Immature natural killer cell (primary cell): Measurements from ENCODE around the gene SMIM1. TPM values are rescaled to one million over a fixed set of nuclear protein-coding genes. Genes with fewer than 3 reads are reported as not detected.

ENCODE experiments used
- DNase-seq, 3 donors: peaks; one replicate each; pipeline ENCODE4 v3.0.0; 2022; ENCODE audit warnings: mixed read lengths in 1 of 3
- H3K27ac Mint-ChIP-seq, 6 donors: one replicate each; pipeline ENCODE4 v1.8.0; 2020; ENCODE audit warnings: mixed read lengths in 6 of 6, mild to moderate bottlenecking in 5 of 6, inconsistent platforms in 4 of 6, moderate library complexity in 3 of 6
- H3K27me3 Mint-ChIP-seq, 3 donors: one replicate each; pipeline ENCODE4 v1.8.0; 2020 to 2021; ENCODE audit warnings: low read depth in 3 of 3, mild to moderate bottlenecking in 3 of 3, mixed read lengths in 3 of 3, moderate library complexity in 3 of 3, inconsistent platforms in 1 of 3
- H3K36me3 Mint-ChIP-seq, 3 donors: one replicate each; pipeline ENCODE4 v1.8.0; 2020; ENCODE audit warnings: mixed read lengths in 3 of 3, inconsistent platforms in 2 of 3, mild to moderate bottlenecking in 2 of 3
- H3K4me1 Mint-ChIP-seq, 2 donors: one replicate each; pipeline ENCODE4 v1.8.0; 2020; ENCODE audit warnings: inconsistent platforms in 2 of 2, mild to moderate bottlenecking in 2 of 2, mixed read lengths in 2 of 2, moderate library complexity in 1 of 2
- H3K4me3 Mint-ChIP-seq, 5 donors: one replicate each; pipeline ENCODE4 v1.8.0; 2020; ENCODE audit warnings: mild to moderate bottlenecking in 5 of 5, mixed read lengths in 5 of 5, inconsistent platforms in 3 of 5, moderate library complexity in 3 of 5
- H3K9me3 Mint-ChIP-seq, 6 donors: one replicate each; pipeline ENCODE4 v1.8.0; 2020; ENCODE audit warnings: mild to moderate bottlenecking in 6 of 6, mixed read lengths in 6 of 6, inconsistent platforms in 4 of 6, moderate library complexity in 3 of 6
- polyA plus RNA-seq, 3 donors: library from polyadenylated mRNA; unstranded; fragments of 300-500 nt; fragmentation: Illumina TruSeq; gene quantifications; one replicate each; pipeline ENCODE4 v1.2.3, GENCODE V29; 2021

The SMIM1 gene
- polyA plus RNA-seq, 3 donors from 2014 or later = 0.96 TPM; not detected in 2

- H3K4me1 Mint-ChIP-seq = no peaks in the 10 kb centered on the region
- DNase-seq = no peak
- H3K27me3 Mint-ChIP-seq = peaks cover 5 to 7% (median 7%) of the 10 kb centered on the region in 3 donors
- H3K27ac Mint-ChIP-seq = no peak overlapping the region
- no peaks in the 10 kb centered on the region for H3K36me3 Mint-ChIP-seq
- no peak overlapping the region for H3K4me3 Mint-ChIP-seq
- no peaks in the 10 kb centered on the region for H3K9me3 Mint-ChIP-seq
These were observed 18.7 kb upstream of the SMIM1 start for GRCh38 chr1:3753656-3754454.

- H3K27me3 Mint-ChIP-seq = peaks cover 2 to 17% (median 6%) of the 10 kb centered on the region in 3 donors
- H3K36me3 Mint-ChIP-seq = no peaks in the 10 kb centered on the region
These were observed 16.2 kb upstream of the SMIM1 start for GRCh38 chr1:3756394-3756793.

GRCh38 chr1:3759164-3759563, 13.4 kb upstream of the SMIM1 start:
- Mint-ChIP-seq H3K27me3 (peaks cover 4 to 16% (median 5%) of the 10 kb centered on the region in 3 donors), H3K36me3 (no peaks in the 10 kb centered on the region), H3K9me3 (no peaks in the 10 kb centered on the region), H3K4me1 (no peaks in the 10 kb centered on the region), H3K27ac (no peak overlapping the region), H3K4me3 (no peak overlapping the region)
- no peak for DNase-seq

More at GRCh38 chr1:3756394-3756793, 16.2 kb upstream of the SMIM1 start:
- H3K4me1 Mint-ChIP-seq = no peaks in the 10 kb centered on the region
- DNase-seq = no peak
- no peaks in the 10 kb centered on the region for H3K9me3 Mint-ChIP-seq
- H3K4me3 Mint-ChIP-seq = no peak overlapping the region
- no peak overlapping the region for H3K27ac Mint-ChIP-seq

GRCh38 chr1:3759796-3760195, 12.8 kb upstream of the SMIM1 start:
- no peak for DNase-seq
- no peak overlapping the region for H3K27ac Mint-ChIP-seq
- H3K4me3 Mint-ChIP-seq = no peak overlapping the region
- H3K27me3 Mint-ChIP-seq = peaks cover 5 to 21% (median 8%) of the 10 kb centered on the region in 3 donors
- no peaks in the 10 kb centered on the region for H3K36me3 Mint-ChIP-seq
- no peaks in the 10 kb centered on the region for H3K9me3 Mint-ChIP-seq
- H3K4me1 Mint-ChIP-seq = no peaks in the 10 kb centered on the region

- H3K27me3 Mint-ChIP-seq = peaks cover 5 to 21% (median 6%) of the 10 kb centered on the region in 3 donors
- H3K27ac Mint-ChIP-seq = no peak overlapping the region
- H3K36me3 Mint-ChIP-seq = no peaks in the 10 kb centered on the region
- no peaks in the 10 kb centered on the region for H3K9me3 Mint-ChIP-seq
- no peaks in the 10 kb centered on the region for H3K4me1 Mint-ChIP-seq
- no peak overlapping the region for H3K4me3 Mint-ChIP-seq
- DNase-seq = no peak
These were observed 11.1 kb upstream of the SMIM1 start for GRCh38 chr1:3761296-3762010.

GRCh38 chr1:3762151-3762872, 10.2 kb upstream of the SMIM1 start:
- Mint-ChIP-seq H3K9me3 (no peaks in the 10 kb centered on the region), H3K4me3 (no peak overlapping the region), H3K27ac (no peak overlapping the region), H3K27me3 (peaks cover 5 to 18% (median 9%) of the 10 kb centered on the region in 3 donors), H3K36me3 (no peaks in the 10 kb centered on the region), H3K4me1 (no peaks in the 10 kb centered on the region)
- no peak for DNase-seq

GRCh38 chr1:3762873-3763228, 9.7 kb upstream of the SMIM1 start:
- DNase-seq = no peak
- Mint-ChIP-seq H3K4me1 (no peaks in the 10 kb centered on the region), H3K9me3 (no peaks in the 10 kb centered on the region), H3K36me3 (no peaks in the 10 kb centered on the region), H3K27ac (no peak overlapping the region), H3K27me3 (peaks cover 5 to 21% (median 9%) of the 10 kb centered on the region in 3 donors), H3K4me3 (no peak overlapping the region)

GRCh38 chr1:3763351-3764125, 9.0 kb upstream of the SMIM1 start:
- no peaks in the 10 kb centered on the region for H3K4me1 Mint-ChIP-seq
- H3K27ac Mint-ChIP-seq = no peak overlapping the region
- no peak for DNase-seq
- H3K36me3 Mint-ChIP-seq = no peaks in the 10 kb centered on the region
- no peaks in the 10 kb centered on the region for H3K9me3 Mint-ChIP-seq
- peaks cover 5 to 21% (median 9%) of the 10 kb centered on the region in 3 donors for H3K27me3 Mint-ChIP-seq
- H3K4me3 Mint-ChIP-seq = no peak overlapping the region

GRCh38 chr1:3767328-3767925, 5.1 kb upstream of the SMIM1 start:
- no peak overlapping the region for H3K27ac Mint-ChIP-seq
- no peak overlapping the region for H3K4me3 Mint-ChIP-seq
- DNase-seq = no peak
- no peaks in the 10 kb centered on the region for H3K36me3 Mint-ChIP-seq
- H3K9me3 Mint-ChIP-seq = no peaks in the 10 kb centered on the region
- H3K27me3 Mint-ChIP-seq = peaks cover 5 to 9% (median 8%) of the 10 kb centered on the region in 3 donors
- H3K4me1 Mint-ChIP-seq = peaks cover 0 to 5% of the 10 kb centered on the region in 2 donors

GRCh38 chr1:3768811-3769390, 3.6 kb upstream of the SMIM1 start:
- peaks cover 0 to 7% of the 10 kb centered on the region in 2 donors for H3K4me1 Mint-ChIP-seq
- no peaks in the 10 kb centered on the region for H3K36me3 Mint-ChIP-seq
- H3K9me3 Mint-ChIP-seq = no peaks in the 10 kb centered on the region
- no peak for DNase-seq
- H3K27me3 Mint-ChIP-seq = peaks cover 5 to 9% (median 8%) of the 10 kb centered on the region in 3 donors
- H3K27ac Mint-ChIP-seq = no peak overlapping the region
- H3K4me3 Mint-ChIP-seq = no peak overlapping the region

GRCh38 chr1:3770047-3770765, 2.3 kb upstream of the SMIM1 start:
- DNase-seq = no peak
- Mint-ChIP-seq H3K4me1 (peaks cover 0 to 11% of the 10 kb centered on the region in 2 donors), H3K4me3 (peak overlapping the region in 4 of 5 donors; percentile 53 to 71 (median 64)), H3K27me3 (peaks cover 2 to 5% (median 3%) of the 10 kb centered on the region in 3 donors), H3K9me3 (no peaks in the 10 kb centered on the region), H3K36me3 (no peaks in the 10 kb centered on the region), H3K27ac (no peak overlapping the region)
